ENCODE data around the gene FUT3. TPM values are rescaled to one million over a fixed set of nuclear protein-coding genes. Genes with fewer than 3 reads are reported as not detected.
"Not testable (repeated sequence)": the region's sequence is repeated elsewhere in the genome, so short reads cannot be mapped to it uniquely, and the experiment has no call there.

Gene FUT3
- total RNA-seq = 104 TPM

DNA sequence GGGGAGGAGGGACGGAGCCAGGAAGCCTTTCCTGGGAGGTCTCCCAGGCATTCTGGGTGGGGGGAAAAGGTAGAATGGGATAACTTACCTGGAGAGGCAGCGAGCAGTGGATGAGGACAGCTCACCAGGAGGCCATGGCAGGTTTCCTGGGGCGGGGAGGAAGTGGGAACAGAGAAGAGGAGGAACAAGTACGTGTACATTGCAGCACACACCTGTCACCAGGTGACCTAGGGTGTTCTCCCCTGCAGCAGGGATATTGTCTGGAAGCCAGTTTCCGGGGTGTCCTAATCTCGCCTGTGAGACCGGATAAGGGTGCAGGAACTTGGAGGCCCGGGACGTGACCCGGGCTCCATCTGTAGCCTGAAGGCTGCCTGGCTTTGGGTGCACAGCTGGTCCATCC is at the start of gene FUT3:
TSS of gene FUT3 (minus strand) at position 148 of the 400 bp plus-strand sequence.
- peak; percentile 97 for ATAC-seq

- ATAC-seq = no peak
Measured at GRCh38 chr19:5900976-5901375, 49.7 kb upstream of the FUT3 start.

GRCh38 chr19:5899728-5900526 is 48.7 kb upstream of the FUT3 start:
- no peak for ATAC-seq

- ATAC-seq = no peak
Measured at GRCh38 chr19:5897189-5897969, 46.1 kb upstream of the FUT3 start.

DNA sequence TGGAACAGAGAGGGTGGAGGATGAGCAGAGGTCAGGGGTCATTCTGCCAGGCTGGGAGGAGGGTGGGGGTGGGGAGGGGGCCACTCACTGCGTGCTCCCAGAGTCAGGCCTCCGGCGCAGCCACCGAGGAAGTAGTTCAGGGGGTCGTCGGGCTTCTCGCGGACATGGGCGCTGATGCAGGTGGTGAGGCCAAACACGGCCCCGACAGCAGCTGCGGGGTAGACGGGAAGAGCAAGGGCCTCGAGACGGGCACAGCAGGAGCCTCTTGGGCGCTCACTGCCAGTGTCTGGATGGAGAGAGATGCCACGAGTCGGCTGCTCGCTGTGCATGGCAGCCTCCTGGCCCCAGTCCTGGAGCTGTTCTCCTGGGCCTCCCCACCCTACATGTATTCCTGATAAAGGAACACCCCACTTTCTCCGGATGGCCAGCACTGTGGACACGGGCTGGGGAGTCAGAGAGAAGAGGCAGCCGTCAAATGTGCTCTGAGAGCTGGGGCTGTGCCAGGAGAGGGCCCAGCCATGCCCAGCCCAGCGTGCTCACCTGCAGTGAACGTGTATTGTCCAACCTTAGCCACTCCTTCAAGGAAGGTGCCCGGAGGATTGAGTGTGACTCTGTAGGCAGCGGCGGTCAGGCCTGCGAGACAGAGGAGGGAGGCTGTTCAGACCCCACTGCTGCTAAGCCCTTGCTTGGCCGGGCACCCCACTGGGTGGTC is 45.3 kb upstream of the FUT3 start:
- ATAC-seq = no peak

DNA sequence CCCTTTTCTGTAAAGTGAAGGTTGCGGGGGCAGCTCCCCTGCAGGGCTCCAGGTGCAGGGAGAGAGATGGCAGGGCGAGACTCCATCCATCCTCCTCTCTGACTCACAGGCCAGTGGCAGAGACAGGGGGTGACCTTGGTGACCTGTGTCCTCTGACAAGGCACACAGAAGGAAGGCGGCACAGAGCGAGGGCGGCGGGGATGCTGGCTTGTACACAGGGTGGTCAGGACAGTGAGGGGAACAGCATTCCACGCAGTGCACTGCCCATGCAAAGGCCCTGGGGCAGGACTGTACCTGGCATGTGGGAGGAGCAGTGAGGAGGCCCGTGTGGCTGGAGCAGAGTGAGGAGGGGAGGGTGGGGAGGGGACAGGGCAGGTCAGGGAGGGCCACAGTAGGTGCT is 44.6 kb upstream of the FUT3 start:
- no peak for ATAC-seq

DNA sequence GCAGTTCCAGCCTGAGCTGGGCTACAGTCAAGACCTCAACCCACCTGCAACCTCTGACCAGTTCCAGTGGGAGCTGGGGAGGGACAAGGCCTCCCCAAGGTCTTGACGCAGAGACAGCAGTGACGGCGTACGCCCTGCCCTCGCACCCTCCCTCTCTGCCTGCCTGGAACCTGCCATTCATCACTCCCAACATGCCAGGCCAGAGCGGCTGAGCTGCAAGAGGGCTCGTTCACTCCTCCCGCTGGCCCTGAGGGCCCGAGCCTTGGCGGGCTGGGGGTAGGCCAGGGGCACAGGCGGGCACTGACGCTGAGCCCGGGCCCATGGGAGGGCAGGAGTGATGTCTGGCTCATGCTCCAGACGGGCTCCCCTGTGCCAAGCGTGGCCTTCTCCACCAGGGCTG is 44.2 kb upstream of the FUT3 start:
- ATAC-seq = no peak

- no peak for ATAC-seq
Measured at GRCh38 chr19:5894704-5895349, 43.6 kb upstream of the FUT3 start.

- peak; percentile 27 for ATAC-seq
Measured at GRCh38 chr19:5893907-5894703, 42.9 kb upstream of the FUT3 start.

GRCh38 chr19:5893296-5893903 is 42.2 kb upstream of the FUT3 start:
- ATAC-seq = no peak

DNA sequence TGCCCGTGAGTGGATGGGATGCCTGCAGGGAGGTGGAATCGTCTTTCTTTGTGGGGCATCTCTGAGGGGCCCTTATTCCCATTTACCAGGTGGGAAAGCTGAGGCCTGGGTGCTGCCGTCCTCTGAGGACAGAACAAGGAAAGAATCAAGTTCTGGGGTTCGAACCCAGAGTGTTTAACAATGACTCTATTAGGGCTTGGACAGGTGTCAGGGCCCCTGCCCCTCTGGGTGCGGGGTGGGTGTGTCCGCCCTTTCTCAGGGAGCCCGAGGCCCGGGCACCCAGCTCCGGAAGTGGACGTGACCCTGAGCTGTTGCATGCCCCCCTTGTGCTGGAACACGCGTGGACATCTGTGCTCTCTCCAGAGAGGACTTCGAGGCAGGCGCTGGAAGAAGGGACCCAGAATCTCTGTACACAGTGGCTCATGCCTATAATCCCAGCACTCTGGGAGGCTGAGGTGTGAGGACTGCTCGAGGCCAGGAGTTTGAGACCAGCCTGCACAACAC is 41.6 kb upstream of the FUT3 start:
- ATAC-seq = no peak

DNA sequence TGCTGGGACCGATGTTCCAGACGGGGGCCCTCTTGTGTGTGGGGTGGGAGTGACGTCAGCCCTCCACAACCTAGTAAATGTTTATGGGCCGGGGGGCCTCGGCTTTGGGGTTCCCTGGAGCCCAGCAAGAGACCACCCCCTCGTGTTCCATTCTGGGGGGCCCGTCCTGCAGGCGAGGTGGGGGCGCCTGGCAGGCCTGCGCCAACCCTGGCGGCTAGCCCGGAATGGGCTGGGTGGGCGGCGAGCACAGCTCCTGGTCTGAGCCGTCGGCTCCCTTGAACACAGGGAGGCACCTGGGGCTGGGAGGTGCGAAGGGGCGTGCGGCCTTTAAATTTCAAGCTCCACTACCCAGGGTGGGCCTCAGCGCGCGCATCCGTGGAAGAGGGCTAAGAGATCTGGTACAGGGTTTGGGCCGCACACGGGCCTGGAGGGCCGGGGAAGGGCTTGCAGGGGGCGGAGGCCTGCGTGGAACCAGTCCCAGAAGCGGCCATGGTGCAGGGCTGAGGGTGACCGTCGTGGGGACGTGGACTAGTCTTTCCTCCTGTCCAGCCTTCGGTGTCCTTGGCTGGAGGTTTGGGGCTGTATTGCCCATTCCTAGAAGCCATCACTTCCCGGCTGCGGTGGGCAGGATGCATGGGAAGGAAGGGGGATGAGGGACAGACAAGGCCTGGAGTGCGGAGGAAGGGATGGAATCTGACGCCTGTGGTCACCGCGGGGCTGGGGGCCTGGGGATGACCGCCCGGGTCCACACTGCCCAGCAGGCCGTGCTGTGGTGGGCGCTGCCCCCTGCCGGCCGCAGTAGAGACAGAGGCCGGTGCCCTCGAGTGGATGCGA is 40.9 kb upstream of the FUT3 start:
- ATAC-seq = peak; percentile 45

DNA sequence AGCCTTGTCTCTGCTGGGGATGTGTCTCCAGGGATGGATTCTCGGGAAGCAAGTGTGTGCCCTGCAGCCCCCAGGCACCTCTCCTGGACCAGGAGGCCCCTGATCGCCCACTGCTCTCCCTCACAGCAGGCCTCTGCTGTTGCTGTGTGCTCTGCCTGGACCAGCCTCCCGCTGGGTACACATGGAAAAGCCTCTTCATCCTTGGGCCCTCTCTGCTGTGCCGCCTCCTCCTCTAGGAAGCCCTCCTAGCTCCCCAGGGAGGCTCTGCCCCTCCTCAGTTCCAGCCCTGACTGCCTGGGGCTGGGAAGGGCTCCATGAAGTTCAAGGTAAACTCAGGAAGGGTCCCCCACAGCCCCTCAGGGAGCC is 40.3 kb upstream of the FUT3 start:
- ATAC-seq = peak; percentile 1

- ATAC-seq = peak; percentile 1
Measured at GRCh38 chr19:5890099-5890498, 38.9 kb upstream of the FUT3 start.

DNA sequence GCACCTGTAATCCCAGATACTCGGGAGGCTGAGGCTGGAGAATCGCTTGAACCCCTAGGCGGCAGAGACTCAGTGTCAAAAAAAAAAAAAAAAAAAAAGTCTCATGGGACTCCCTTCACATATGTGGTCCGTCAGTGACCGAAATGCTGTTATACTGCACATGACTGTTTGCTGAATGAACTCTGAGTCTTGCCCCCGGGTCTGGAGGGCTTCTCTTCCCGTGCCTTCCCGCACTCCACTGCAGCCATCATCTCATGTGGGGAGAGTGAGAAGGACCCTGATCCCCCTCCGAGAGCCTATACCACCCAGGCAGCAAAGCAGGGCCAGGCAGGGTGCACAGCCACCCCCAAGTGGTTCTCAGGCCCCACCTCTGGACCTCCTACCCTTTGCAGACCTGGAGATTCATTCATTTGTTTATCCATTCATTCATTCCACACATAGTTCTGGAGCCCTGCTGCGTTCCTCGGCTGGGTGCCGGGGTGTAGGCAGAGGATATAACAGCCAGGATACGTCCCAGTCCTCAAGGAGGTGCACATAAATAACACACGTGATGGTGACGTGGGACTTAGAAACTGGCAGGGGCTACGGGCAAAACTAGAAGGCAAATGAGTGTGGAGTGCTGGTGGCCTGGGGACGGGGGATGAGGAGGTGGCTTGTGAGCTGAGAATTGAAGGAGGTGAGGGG is 38.2 kb upstream of the FUT3 start:
- no peak for ATAC-seq

DNA sequence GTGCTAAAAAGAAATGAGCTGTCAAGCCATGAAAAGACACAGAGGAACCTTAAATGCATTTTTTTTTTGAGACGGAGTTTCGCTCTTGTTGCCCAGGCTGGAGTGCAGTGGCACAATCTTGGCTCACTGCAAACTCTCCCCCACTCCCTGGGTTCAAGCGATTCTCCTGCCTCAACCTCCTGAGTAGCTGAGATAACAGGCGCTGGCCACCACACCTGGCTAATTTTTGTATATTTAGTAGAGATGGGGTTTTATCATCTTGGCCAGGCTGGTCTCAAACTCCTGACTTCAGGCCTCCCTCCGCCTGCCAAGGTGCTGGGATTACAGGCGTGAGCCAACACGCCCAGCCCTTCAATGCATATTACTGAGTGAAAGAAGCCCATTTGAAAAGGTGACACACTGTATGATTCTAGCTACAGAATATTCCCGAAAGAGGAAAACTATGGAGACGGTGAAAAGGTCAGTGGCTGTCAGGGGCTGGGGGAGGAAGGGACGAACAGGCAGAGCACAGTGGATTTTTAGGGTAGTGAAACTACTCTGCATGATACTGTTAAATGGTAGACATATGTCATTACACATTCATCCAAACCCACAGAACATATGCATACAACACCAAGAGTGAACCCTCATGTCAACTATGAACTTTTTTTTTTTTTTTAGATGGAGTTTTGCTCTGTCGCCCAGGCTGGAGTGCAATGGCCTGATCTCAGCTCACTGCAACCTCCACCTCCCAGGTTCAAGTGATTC is 33.0 kb upstream of the FUT3 start:
- ATAC-seq = not testable (repeated sequence)

- ATAC-seq = not testable (repeated sequence)
Measured at GRCh38 chr19:5883157-5883873, 32.1 kb upstream of the FUT3 start.

GRCh38 chr19:5882421-5882968 is 31.2 kb upstream of the FUT3 start:
- ATAC-seq = peak; percentile 78
